OCI-M1 (cell line): ENCODE measurements around the gene MYL3.
"Not testable (repeated sequence)": the region's sequence is repeated elsewhere in the genome, so short reads cannot be mapped to it uniquely, and the experiment has no call there.

Experiments
- DNase-seq: peaks from one replicate; lab custom pipeline; 2025; lab: John Stamatoyannopoulos, UW

The MYL3 gene

GRCh38 chr3:46824211-46824970 lies 38.9 kb downstream of the MYL3 start:
- DNase-seq, result no peak

- DNase-seq, result not testable (repeated sequence)
Observed at GRCh38 chr3:46823314-46823713, 39.9 kb downstream of the MYL3 start.

DNA sequence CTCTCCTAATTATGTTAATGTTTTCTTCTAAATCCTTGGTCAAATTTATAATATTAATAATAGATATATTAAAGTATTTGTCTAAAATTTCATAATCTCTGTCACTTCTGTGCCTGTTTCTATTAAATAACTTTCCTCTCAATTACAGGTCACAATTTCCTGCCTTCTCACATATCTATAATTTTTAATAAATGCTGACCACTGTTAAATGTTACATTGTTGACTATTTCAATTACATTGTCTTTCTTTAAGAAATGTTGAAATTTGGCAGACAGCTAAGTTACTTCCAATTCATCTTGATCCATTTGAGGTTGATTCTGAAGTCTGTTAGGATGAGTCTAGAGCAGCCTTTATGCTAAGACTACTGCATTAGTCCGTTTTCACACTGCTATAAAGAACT lies 41.7 kb downstream of the MYL3 start:
- DNase-seq, result no peak

DNA sequence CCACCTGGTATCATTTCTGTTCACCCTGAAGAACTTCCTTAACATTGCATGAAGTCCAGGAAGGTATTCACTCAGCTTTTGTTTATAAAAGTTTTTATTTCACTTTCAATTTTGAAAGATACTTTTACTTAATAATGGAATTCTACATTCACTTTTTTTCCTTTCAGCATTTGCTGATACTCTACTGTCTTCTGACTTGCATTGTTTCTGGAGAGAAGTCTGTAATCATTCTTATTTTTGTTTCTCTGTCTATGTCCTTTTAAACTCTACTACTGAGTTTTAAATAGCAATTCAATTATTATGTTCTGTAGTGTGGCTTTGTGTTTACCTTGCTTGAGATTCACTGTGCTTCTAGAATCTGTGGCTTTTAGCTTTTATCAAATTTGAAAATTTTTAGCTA lies 42.4 kb downstream of the MYL3 start:
- no peak for DNase-seq

- DNase-seq, result no peak
Observed at GRCh38 chr3:46812237-46812791, 50.9 kb downstream of the MYL3 start.

DNA sequence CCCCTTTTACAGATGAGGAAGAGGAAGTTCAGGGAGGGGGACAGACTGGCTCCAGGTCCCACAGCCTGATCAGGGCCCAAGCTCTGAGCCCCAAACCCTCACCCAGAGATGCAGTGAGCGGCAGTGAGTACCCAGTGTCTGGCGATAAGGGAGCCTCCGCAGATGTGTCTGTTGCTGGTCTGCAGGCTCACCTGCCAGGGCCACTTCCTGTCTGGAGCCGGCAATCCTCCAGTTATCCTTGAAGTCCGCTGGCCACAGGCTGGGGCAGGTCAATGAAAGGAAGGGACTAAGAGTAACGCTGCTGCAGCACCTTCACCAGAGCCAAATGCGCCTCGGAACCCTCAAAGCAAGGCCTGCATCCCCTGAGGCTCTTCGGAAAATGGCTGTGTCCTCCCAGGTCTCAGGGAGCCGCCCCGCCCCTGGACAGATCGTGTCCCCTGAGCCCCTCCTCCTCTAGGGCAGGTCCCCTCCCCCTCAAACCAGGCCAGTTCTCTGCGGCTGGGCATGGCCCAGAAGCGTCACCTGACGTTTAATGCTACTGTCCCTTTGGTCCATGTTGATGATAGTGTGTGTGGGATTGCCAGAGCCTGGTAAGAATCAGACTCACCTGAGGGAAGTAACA lies 51.5 kb downstream of the MYL3 start:
- no peak for DNase-seq

DNA sequence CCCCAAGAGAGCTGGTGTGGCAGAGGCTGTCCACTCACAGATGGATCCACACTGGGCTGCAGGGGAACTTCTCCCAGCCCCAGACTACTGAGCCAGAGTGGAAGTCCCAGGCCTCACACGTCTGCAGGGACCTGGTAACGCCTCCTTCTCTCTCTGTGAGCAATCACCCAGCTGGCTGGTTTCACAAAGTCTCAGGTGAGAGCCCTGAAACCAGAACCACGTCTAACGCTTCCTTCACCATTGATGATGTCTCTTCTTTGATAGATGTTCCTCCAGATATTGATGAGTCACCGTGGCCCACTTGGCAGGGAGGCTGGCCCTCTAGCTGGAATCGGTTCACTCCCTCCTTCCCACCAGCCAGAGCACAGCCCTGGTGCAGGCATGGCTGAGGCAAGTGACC lies 54.5 kb downstream of the MYL3 start:
- not testable (repeated sequence) for DNase-seq
